ENCODE measurements around the gene MRPL40. TPM values are rescaled to one million over a fixed set of nuclear protein-coding genes. Genes with fewer than 3 reads are reported as not detected.
"Not testable (repeated sequence)": the region's sequence is repeated elsewhere in the genome, so short reads cannot be mapped to it uniquely, and the experiment has no call there.

MRPL40 gene
- total RNA-seq, 1 donor from 2014 or later, result 24.4 TPM

DNA sequence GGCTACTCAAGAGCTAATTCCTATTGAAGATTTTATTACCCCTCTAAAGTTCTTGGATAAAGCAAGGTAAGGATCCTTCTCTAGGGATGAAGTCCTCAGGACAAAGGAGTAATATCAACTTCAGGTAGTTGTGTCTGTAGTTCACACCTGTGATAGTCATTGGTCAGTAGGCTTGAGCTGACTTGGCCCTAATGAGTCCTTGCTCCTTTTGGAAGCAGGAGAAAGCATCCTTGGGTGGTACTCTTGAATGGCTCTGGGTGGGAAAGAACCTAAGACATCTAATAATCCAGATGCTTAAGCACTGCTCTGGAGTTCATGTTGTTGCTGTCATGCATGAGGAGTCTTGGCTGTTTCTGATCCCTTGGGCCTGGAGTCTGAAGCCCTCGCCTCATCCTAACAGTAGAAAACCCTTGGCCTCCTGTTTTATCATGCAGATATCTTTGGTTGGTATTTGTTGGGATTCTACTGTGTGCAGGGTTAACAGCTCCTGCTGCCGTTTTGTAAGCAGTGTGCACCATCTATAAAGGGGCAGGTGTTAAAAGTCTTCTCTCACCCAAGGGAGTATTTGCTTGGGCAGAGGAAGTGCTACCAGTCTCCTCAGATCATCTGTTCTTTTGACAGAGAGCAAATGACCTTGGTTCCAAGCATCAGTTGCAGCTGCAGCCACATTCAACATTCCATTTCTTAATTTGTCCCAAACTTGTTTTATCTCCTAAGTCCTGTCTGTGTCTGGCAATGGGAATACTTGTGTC, 2.7 kb downstream of the MRPL40 start:
- DNase-seq, result no peak
- Mint-ChIP-seq H3K9me3 (ENCODE audit: unreplicated experiment) (peaks cover 8% of the 10 kb centered on the region), H3K27ac (ENCODE audit: unreplicated experiment) (no peak overlapping the region), H3K4me1 (ENCODE audit: low read depth, unreplicated experiment) (peaks cover 20% of the 10 kb centered on the region), H3K4me3 (ENCODE audit: unreplicated experiment) (no peak overlapping the region), H3K36me3 (ENCODE audit: unreplicated experiment) (no peaks in the 10 kb centered on the region), H3K27me3 (ENCODE audit: unreplicated experiment) (no peaks in the 10 kb centered on the region)
- TF ChIP-seq, protein P1, sequence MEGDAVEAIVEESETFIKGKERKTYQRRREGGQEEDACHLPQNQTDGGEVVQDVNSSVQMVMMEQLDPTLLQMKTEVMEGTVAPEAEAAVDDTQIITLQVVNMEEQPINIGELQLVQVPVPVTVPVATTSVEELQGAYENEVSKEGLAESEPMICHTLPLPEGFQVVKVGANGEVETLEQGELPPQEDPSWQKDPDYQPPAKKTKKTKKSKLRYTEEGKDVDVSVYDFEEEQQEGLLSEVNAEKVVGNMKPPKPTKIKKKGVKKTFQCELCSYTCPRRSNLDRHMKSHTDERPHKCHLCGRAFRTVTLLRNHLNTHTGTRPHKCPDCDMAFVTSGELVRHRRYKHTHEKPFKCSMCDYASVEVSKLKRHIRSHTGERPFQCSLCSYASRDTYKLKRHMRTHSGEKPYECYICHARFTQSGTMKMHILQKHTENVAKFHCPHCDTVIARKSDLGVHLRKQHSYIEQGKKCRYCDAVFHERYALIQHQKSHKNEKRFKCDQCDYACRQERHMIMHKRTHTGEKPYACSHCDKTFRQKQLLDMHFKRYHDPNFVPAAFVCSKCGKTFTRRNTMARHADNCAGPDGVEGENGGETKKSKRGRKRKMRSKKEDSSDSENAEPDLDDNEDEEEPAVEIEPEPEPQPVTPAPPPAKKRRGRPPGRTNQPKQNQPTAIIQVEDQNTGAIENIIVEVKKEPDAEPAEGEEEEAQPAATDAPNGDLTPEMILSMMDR (IDR thresholded peaks at IDR 0.05; ENCODE audit: partially characterized antibody, unreplicated experiment), result no peak

DNA sequence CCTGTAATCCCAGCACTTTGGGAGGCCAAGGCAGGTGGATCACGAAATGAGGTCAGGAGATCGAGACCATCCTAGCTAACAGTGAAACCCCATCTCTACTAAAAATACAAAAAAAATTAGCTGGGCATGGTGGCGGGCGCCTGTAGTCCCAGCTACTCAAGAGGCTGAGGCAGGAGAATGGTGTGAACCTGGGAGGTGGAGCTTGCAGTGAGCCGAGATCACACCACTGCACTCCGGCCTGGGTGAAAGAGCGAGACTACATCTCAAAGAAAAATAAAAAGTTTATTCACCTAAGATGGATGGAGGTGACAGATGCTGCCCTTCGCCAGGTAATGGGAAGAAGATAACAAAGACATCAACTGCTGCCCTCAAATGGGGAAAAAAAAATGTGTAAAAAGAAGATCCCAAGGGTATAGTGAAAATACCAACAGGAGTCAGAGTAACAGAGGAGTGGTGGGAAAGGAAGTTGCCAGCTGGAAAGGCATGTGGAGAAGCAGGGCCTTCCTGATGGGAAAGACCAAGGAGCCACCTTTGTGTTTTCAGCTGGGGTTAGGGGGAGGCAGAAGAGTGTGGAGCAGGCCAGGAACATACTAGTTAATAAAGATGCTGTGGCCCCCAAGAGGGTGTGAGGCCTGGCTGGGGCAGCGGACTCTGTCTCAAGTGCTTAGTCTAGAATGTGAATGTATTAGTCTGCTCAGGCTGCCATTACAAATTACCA, 4.3 kb downstream of the MRPL40 start:
- Mint-ChIP-seq H3K4me1 (ENCODE audit: low read depth, unreplicated experiment) (peaks cover 14% of the 10 kb centered on the region), H3K27ac (ENCODE audit: unreplicated experiment) (peak overlapping the region; percentile 19)
- not testable (repeated sequence) for DNase-seq; H3K36me3 Mint-ChIP-seq (ENCODE audit: unreplicated experiment); H3K27me3 Mint-ChIP-seq (ENCODE audit: unreplicated experiment); H3K4me3 Mint-ChIP-seq (ENCODE audit: unreplicated experiment); H3K9me3 Mint-ChIP-seq (ENCODE audit: unreplicated experiment)

DNA sequence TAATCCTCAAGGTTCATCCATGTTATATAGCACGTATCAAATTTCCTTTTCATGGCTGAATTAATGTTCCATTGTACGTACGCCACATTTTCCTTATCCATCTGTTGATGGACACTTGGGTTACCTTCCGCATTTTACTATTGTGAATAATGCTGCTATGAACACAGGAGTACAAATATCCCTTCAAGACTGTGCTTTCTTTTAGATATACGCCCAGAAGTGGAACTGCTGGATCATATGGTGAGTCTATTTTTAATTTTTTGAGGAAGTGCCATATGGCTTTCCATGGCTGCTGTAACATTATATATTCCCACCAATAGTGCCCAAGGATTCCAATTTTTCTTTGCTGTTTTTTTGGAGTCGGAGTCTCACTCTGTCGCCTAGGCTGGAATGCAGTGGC, 6.0 kb downstream of the MRPL40 start:
- Mint-ChIP-seq H3K4me1 (ENCODE audit: low read depth, unreplicated experiment) (peaks cover 15% of the 10 kb centered on the region), H3K27ac (ENCODE audit: unreplicated experiment) (no peak overlapping the region), H3K4me3 (ENCODE audit: unreplicated experiment) (no peak overlapping the region), H3K36me3 (ENCODE audit: unreplicated experiment) (no peaks in the 10 kb centered on the region), H3K27me3 (ENCODE audit: unreplicated experiment) (no peaks in the 10 kb centered on the region), H3K9me3 (ENCODE audit: unreplicated experiment) (peaks cover 4% of the 10 kb centered on the region)
- DNase-seq, result no peak
- TF ChIP-seq, protein P1 (IDR thresholded peaks at IDR 0.05; ENCODE audit: partially characterized antibody, unreplicated experiment), result no peak

DNA sequence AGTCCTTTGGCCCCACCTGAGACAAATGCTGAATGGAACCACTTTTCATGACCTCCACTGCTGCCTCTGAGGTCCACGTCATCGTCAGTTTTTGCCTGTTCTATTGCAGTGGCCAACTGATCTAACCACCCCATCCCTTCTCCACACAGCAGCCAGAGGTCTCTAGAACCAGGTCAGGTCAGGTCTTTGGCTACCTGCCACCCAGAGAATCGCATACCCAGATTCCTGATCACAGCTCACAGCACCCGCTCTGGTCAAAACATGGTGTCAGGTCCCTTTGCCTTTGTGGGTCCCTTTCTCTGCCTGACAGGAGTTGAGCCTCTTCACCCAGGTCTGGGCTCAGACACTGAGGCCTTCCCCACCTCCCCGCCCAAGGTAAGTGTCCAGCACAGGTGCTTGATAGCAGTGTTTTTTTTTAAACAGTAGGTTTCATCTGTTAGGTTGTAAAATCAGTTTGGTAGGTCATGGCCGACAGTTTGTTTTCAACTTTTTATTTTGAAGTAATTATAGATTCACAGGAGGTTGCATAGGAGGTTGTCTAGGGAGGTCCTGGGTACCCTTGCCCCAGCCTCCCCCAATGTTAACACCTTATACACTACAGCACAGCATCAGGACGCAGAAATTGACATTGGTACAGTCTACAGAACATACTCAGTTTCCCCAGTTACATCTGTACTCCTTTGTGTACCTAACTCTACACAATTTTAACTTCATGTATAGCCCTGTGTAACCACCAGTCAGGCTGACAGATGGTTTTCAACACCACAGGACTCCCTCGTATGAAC, 8.3 kb downstream of the MRPL40 start:
- H3K9me3 Mint-ChIP-seq (ENCODE audit: unreplicated experiment), result no peaks in the 10 kb centered on the region
- no peaks in the 10 kb centered on the region for H3K27me3 Mint-ChIP-seq (ENCODE audit: unreplicated experiment)
- H3K4me1 Mint-ChIP-seq (ENCODE audit: low read depth, unreplicated experiment), result peaks cover 11% of the 10 kb centered on the region
- H3K4me3 Mint-ChIP-seq (ENCODE audit: unreplicated experiment), result peak overlapping the region; percentile 15
- peaks cover 4% of the 10 kb centered on the region for H3K36me3 Mint-ChIP-seq (ENCODE audit: unreplicated experiment)
- no peak for DNase-seq
- TF ChIP-seq, protein P1 (IDR thresholded peaks at IDR 0.05; ENCODE audit: partially characterized antibody, unreplicated experiment), result no peak
- no peak overlapping the region for H3K27ac Mint-ChIP-seq (ENCODE audit: unreplicated experiment)

DNA sequence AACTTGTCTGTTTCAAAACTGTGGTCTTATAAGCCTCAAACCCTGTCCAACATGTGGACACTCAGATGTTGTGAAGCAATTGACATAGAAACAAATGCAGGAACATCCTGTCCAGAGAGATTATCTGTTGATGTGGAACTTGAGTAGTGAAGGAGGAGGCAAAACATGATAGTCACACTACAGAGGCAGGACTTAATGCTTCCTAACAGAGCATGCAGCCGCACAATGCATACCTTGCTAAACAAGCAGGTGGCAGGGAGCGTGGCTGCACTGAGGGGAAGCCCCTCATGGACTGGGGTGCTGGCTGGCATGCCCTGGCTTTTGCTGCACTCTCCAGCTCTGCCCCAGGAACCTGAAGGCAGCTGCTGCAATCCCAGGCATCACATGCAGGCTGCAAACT, 9.8 kb downstream of the MRPL40 start:
- H3K27ac Mint-ChIP-seq (ENCODE audit: unreplicated experiment), result no peak overlapping the region
- H3K36me3 Mint-ChIP-seq (ENCODE audit: unreplicated experiment), result peaks cover 4% of the 10 kb centered on the region
- DNase-seq, result no peak
- TF ChIP-seq, protein P1 (IDR thresholded peaks at IDR 0.05; ENCODE audit: partially characterized antibody, unreplicated experiment), result no peak
- H3K27me3 Mint-ChIP-seq (ENCODE audit: unreplicated experiment), result peaks cover 3% of the 10 kb centered on the region
- peak overlapping the region; percentile 50 for H3K4me3 Mint-ChIP-seq (ENCODE audit: unreplicated experiment)
- peaks cover 20% of the 10 kb centered on the region for H3K4me1 Mint-ChIP-seq (ENCODE audit: low read depth, unreplicated experiment)
- H3K9me3 Mint-ChIP-seq (ENCODE audit: unreplicated experiment), result peaks cover 2% of the 10 kb centered on the region

Data from glutamatergic neuron (in vitro differentiated cells).